ENCODE results near the gene PDE6C.
"Not testable (repeated sequence)": the region's sequence is repeated elsewhere in the genome, so short reads cannot be mapped to it uniquely, and the experiment has no call there.

The PDE6C gene

DNA sequence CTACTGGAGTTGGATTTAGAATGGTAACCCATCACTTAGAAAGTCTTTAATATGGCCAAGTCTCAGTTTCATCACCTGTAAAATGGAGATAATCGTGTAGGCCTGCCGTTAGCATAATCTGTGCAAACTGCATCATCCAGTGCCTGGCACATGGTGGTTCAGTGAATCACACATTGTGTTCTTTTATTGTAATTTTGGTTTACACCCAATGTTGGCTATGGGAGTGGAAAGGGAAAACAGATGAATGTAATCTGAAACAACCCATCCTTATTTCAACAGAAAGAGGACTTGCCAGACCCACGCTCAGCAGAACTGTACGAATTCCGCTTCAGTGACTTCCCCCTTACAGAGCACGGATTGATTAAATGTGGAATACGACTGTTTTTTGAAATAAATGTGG, 27.5 kb downstream of the PDE6C start:
- DNase-seq: no peak

DNA sequence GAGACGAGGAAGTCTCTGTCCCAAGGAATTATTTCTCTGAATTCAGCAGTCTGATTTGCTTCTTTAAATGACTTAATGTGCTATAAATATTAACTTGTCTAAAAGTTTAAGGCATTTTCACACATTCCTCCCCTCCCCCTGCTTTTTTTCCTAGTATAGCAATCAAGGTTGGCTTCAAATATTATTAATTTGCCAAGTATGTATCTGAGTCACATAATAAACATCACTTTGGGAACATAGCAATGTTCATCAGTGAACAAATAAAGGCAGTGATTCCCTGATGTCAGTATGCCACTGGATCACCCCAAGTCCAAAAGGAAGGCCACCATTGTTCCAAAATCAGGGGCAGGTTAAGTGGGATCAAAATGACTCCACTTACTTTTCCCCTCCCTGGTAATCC, 40.5 kb downstream of the PDE6C start:
- peak; percentile 27 for DNase-seq

DNA sequence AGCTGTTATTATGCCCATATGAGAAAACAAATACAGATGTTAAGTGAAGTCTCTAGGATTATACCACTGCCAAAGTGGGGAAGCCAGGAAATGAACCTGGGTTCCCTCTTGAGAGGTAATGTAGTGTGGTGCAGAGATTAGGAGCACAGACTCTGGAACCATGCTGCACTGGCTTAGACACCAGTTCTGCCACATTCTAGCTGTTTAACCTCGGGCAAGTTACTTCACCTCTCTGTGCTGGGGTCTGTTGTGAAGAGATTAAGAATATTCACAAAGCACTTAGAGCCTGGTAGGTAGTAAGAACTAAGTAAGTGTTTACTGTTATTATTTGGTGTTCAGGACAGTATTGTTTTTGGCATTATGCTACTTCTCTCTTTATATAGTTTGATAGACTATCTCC, 41.9 kb downstream of the PDE6C start:
- DNase-seq: no peak

DNA sequence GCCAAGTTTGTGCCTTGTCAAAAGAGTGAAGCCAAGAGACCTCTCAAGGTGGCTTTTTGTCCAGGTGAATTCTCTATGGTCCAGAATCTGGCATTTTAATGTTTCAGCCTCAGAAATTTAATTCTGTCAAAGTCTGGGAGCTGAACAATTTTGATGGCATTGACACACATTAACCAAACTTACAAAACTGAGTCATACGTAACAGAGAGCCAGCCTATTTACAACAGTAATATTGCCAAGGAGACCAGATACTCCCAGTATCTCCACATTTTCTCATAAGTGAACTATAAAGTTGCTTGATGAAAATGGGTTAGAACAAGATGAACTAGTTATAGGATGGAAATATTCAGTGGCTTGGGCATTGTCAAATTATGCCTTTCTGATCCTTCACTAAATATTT, 43.8 kb downstream of the PDE6C start:
- DNase-seq: no peak

DNA sequence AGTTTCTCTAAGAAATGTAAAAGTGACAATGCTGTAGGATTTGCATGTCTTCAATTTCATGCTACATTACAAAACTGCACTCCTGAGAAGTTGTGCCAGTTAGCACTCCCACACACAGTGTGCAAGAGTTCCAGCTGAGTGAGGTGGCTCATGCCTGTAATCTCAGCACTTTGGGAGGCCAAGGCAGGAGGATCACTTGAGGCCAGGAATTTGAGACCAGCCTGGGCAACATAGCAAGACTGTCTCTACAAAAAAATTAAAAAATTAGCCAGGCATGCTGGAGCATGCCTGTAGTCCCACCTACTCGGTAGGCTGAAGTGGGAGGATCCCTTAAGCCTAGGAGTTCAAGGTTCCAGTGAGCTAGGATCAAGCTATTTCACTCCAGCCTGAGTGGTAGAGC, 45.4 kb downstream of the PDE6C start:
- no peak for DNase-seq

DNA sequence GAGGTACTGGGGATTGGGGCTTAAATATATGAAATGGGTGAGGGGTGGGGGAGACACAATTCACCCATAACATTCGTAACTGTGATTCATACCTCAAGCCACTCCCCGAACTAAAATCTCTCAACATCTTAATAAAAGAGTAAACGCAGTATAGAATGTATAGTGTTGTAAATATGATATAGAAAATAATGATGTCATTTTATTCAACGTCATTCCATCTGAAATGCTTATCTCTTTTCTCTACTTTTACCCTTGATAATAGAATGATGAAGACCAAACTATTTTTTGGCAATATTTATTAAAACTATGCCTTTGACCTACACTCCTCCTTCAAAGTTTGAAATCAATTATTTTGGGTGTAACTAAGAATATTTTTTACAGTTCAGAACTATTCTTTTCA, 53.7 kb downstream of the PDE6C start:
- DNase-seq: no peak

DNA sequence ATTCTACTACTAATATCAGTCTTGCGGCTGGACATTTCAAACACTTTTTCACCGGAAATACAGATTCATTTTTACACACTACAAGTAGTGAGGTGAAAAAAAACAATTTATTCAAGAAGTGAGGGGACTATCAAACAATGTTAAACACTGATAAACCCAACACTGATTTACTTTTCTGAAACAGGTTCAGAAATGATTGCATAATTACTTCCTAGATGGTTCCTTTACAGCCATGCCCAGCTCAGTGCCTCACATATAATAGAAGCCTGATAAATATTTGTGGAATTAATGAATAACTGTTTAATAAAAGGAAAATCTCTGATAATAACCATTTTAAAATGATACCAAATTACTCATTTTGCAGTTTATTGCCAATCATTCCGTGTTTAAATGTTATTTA, 55.5 kb downstream of the PDE6C start:
- no peak for DNase-seq

DNA sequence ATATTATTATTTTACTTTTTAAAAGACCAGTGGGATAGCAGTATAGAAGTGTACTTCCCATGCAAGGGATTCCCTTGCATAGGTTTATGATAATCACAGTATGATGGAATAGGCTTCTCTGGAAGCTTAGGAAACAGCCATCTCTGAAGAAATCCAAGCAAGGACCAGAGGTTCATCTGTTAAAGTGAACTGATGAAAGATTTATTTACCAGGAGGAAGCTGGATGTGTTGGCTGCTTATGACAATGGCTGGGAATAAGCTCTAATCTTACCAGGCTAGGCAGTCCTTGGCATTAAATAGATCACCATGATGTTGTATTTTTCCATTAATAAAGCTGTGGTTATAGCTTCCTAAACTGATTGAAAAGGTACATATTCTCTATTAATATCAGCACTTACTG, 58.0 kb downstream of the PDE6C start:
- DNase-seq: no peak

DNA sequence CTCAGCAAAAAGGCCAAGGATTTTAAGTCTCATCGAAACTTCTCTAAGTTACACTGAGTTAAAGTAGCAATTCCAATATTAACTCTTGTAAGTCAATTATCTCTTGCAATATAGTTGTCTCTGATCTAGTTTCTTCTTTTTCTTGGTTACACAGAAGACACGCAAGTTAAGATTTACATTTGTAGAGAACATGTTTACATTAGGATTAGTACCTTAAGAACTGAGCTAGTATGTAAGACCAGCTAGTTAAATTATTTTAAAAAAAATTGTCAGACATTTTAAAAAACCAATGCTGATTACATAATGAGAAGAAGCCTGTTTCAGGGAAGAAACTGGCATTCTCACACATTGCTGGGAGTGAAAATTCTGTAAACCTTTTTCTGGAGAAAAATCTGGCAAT, 58.7 kb downstream of the PDE6C start:
- DNase-seq: no peak

DNA sequence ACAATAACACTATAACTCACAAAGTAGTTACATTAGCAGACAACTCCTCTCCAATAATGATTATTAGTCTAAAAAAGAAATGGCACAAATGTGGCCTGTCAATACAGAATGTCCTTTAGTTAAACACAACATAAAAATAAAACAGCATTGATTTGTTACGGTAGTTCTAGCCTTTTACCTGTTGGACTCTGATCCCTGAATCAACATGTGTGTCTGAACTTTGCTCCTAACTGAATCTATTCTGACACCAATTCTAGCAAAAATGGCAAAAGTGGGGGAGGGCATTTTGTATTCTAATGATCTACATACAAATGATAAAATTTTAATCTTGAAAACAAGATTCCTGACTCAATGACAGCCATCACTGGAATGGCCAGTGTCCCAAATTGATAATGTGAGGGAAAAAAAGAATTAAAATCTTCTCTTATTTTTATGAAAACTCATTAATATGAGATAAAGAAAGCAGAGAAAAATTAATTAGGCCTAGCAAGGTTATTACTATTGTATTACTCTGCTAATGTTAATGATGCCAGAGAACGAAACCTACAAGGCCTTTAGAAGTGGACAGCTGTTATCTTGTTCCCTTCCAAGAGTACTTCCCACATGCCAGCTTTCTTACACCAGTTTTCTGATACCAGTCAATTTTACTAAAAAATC, 59.8 kb downstream of the PDE6C start:
- DNase-seq: no peak

DNA sequence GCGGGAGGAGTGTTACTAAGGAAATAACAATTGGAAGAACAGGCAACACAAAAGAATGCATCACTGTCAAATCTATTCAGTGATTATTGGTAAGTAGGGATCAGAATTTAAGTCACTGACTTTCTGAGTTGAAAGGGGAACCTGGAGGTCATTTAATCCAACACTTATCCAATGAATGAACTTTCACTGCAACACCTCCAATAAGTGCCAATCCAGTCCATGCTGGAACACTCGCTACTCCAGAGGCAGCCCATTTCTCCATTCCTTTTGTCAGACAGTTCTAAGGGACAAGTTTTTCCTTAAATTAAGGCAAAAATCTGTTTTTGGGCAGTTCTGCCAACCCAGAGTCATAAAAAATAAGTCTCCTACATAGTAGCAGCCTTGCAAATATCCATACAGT, 60.6 kb downstream of the PDE6C start:
- no peak for DNase-seq

DNA sequence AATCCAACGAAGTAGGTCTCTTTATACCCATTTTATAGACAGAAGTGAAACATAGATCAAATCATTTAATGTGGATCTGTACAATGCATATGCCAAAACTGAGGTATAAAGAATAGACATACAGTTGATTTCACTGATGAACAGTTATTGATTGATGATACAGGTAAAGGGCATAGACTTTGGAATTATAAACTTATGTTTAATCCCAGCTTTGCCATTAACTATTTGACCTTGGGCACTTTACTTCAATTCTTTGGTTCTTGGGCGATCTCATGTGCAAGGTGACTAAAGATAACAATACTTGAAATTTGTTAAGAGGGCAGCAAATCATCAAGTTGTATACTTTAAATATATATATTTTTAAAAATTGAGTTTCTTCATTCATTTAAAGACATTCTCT, 61.5 kb downstream of the PDE6C start:
- DNase-seq: no peak

DNA sequence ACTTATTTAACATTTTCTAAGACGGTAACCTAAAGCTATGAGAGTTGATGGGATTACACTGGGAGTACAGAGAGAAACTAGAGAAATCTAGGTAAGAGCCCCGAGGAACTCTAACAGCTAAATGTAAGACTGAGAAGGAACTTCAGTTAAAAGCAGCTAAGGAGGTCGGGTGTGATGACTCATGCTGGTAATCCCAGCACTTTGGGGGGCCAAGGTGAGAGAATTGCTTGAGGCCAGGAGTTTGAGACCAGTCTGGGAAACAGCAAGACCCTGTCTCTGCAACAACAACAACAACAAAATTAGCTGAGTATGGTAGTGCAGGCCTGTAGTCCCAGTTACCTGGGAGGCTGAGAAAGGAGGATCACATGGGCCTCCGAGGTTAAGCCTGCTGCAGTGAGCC, 66.0 kb downstream of the PDE6C start:
- DNase-seq: no peak

DNA sequence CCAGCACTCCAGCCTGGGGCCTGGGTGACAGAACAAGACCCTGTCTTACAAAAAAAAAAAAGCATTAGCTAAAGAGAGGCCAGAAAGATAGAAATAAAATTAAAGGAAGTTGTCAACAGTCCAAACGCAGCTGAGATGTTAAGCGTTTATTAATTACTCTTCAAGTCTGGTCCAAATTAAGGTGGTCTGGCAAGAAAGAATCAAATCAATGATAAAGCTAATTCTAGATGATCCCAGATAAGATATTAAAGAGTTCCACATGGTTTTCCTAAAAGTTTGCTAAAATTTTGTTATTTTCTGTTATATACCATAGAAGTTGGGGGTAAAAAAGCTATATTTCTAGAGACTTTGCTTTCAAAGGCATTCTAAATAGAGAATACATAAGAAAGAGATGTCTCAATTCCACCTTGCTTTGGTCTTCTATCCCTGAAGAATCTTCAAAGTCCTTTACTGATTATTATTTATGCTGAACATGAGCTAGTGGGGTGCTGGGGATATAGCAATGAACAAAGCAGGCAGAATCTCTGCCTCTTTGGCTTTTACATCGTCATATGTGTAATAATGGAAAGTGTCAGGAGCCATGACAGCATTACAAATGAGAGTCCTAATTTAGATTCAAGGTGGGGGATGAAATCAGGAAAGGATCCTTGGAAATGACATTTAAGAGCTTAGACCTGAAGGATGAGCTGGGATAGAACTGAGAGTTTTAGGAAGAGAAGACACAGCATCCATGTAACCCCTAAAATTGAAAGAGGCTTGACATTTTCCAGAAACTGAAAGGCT, 66.7 kb downstream of the PDE6C start:
- no peak for DNase-seq

DNA sequence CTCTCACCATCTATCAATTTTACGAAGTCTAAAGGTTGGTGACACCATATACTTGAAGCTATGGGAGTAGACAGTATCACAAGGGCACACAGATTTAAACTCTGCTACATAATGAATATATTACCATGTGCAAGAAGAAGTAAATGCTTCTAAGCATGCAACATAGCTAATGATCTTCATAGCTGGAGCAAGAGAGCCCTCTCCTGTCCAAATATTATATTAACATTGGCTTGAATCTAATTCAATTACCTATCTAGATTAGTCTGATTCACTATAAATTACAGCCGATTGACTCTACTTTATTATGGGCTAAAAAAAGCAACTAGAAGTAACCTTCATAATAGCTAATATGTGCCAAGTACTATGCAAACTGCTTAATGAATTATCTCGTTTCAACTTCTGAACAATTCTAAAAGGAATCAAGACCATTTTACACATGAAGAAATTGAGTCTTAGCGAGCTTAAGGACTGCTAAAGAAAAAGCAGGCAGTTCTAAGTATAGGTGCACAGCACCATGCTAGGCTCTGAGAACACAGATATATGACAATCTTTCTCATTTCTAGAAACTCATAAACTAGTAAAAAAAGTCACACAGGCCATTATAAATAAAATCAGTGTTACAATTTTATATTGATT, 68.2 kb downstream of the PDE6C start:
- peak; percentile 22 for DNase-seq

DNA sequence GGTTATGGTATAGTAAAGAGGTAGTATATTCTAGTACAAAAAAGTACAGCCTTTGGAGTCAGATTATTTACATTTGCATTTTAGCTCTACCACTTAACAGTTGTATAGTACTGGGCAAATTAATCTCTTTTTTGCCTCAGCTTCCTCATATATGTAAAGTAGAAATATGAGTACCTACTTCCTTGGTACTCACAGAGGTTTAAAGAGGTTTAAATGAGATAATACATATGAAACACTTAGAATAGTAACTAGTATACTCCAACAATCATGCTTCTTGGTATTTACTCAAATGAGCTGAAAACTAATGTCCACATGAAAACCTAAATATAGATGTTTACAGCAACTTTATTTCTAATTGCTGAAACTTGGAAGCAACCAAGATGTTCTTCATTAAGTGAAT, 75.4 kb downstream of the PDE6C start:
- DNase-seq: no peak

DNA sequence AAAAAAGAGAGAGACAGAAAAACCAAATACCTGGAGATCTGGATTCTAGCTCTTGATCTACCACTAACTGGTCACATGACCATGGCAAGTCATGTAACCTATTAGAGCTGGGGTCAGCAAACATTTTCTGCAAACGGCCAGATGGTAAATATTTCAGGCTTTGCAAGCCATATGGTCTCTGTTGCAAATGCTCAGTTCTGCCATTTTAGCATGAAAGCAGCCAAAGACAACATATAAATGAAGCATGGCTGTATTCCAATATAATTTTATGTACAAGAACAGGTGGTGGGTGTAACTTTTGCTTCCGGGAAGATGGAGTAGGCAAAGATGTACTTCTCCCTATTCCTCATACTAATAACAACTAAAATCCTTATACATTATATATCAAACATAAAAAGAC, 83.4 kb downstream of the PDE6C start:
- no peak for DNase-seq

DNA sequence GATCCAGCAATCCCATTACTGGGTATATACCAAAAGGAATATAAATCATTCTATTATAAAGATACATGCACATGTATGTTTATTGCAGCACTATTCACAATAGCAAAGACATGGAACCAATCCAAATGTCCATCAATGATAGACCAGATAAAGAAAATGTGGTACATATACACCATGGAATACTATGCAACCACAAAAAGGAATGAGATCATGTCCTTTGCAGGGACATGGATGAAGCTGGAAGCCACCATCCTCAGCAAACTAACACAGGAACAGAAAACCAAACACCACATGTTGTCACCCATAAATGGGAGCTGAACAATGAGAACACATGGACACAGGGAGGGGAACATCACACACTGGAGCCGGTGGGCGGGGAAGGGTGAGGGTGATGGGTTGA, 84.2 kb downstream of the PDE6C start:
- not testable (repeated sequence) for DNase-seq

DNA sequence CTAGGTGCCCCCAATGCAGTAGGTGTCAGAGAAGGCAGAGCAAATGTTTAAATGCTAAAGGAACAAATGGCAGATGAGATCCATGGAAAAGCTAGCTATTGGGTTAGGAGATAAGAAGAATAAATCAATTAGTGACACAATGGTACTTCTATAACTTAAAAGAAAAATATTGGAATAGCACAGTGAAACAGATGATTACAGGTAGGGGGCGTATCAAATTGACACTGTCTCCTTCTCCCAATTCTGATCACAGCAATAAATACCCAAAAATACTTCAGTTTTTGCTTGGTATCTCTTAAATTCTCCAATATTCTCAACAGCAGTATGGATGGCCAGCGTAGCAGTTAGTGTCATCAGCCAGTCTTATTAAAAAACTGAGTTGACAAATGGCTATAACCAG, 84.9 kb downstream of the PDE6C start:
- no peak for DNase-seq

DNA sequence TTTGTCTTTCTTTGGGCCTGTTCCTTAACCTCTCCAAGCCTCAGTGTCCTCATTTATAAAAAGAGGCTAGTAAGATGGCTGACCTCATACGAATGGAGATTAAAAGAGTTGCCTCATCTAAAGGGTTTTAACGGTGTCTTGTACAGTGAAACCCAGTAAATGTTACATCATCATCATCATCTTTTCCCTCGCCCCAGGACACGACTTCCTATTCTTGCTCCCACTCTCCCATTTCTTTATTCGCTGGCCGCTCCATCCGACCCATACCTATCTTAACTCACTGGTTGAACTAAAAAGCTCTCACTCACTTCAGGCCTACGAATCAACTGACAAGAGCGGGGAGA, 89.5 kb downstream of the PDE6C start:
- peak; percentile 49 for DNase-seq

DNA sequence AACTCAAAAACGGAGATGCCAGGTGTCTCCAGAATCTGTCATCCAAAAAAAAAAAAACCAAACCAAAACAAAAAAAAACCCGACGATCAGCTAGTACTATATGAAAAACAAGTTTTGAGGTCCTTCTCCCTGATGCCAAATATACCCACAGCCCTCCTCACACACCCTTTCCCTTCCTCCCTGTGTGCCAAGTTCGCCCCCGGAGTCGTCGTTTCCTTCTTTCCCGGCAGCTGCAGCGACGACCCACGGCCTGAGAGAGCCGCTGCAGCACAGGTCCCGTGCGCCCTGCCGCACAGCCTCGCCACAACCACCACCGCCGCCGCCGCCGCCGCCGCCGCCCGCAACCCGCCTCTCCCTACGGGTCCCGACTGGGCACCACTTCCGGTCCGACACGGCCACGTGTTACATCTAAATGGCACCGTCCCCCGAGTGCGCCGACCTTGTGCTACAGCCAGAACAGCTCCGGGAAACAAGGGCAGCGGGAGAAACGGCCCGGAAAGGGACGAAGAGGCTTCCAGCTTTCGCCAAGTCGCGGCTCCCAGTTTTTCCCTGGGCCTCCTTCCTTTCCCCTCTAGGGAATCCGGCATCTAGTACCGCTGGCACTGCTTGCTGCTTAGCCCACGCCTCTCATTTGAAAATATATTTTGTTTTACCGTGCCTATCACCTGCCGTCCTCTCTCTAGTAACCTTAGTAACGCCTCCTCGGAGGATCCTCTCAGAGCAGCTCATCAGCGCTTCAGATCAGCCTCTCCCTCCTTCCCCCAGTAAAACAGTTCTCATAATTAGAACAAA, 90.1 kb downstream of the PDE6C start, which contains the start of gene FRA10AC1:
TSS of gene FRA10AC1 (minus strand) at position 383 of the 792 bp plus-strand sequence. CDS start 2,486 bp downstream, outside the sequence.
- DNase-seq: peak; percentile 92

DNA sequence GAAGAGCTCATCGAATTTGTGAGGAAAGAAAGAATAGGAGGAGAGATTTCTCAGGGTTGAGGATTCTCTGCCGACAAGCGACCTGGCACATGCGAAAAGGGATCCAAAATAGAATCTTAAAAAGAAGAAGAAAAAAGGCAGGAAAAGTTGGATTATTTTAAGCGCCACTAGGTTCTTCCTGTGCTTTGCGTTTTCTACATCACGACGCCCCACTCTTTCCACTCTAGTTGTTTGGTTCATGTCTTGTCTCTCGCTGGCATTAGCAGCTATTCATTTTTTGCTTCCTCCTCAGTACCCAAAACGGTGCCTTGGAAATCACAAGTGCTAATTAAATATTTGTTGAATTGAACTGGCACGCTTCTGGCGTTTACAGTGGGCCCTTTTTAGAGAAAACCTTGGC, 90.7 kb downstream of the PDE6C start:
- peak; percentile 0 for DNase-seq

DNA sequence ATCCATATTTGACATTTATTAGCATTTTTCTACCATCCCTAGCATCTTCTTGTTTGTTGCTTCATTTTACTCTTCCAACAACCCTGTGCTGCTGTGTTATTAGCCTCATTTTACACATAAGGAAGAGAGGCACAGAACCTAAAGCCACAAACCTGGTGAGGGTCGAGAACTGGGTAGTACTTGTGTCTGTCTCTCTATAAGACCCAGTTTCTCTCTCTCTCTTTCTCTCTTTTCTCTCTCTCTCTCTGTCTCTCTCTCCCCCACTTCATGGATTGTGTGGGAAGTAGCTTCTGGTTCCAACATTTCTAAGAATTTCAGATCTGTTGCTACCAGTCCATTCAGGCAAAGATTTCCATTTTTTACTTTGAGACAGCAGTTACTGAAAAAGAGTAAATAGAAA, 91.5 kb downstream of the PDE6C start:
- no peak for DNase-seq
